ENCODE data around the gene TIRAP.
"Not testable (repeated sequence)": the region's sequence is repeated elsewhere in the genome, so short reads cannot be mapped to it uniquely, and the experiment has no call there.

DNA sequence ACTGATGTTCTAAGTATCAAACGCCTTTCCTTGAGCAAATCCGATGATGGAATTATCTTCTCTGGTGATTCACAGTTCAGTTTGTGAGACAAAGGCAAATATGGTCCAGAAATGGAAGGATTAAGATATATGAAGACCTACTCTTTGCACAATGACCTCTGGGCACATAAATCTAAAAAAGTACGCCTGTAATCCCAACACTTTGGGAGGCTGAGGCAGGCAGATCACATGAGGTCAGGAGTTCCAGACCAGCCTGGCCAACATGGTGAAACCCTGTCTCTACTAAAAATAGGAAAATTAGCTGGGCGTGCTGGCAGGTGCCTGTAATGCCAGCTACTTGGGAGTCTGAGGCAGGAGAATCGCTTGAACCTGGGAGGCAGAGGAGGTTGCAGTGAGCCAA, 27.4 kb upstream of the TIRAP start:
- not testable (repeated sequence) for TF ChIP-seq POLR2A, CTCF (IDR thresholded peaks at IDR 0.05)

All from vagina (tissue), 2 donors.